NCI-H1417 (cell line): Measurements from ENCODE around the gene DOP1B.
"Not testable (repeated sequence)": the region's sequence is repeated elsewhere in the genome, so short reads cannot be mapped to it uniquely, and the experiment has no call there.

Experiments
- DNase-seq, 3 experiments: peaks; one replicate each; lab custom pipeline; 2025; lab: John Stamatoyannopoulos, UW

DOP1B gene

DNA sequence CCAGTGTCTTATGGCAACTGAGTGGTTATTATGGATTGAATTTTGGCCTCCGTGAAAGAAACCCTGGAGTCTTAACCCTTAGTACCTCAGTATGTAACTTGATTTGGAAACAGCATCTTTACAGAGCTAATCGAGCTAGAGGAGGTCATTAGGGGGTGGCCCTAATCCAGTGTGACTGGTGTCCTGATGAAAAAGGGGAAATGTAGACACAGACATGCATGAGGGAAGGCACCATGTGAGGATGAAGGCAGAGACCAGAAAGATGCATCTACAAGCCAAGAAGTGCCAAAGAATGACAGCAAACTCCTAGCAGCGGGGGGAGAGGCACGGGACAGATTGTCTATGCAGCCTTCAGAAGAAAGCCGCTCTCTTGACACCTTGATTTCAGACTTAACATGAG, 14.7 kb downstream of the DOP1B start:
- no peak for DNase-seq

DNA sequence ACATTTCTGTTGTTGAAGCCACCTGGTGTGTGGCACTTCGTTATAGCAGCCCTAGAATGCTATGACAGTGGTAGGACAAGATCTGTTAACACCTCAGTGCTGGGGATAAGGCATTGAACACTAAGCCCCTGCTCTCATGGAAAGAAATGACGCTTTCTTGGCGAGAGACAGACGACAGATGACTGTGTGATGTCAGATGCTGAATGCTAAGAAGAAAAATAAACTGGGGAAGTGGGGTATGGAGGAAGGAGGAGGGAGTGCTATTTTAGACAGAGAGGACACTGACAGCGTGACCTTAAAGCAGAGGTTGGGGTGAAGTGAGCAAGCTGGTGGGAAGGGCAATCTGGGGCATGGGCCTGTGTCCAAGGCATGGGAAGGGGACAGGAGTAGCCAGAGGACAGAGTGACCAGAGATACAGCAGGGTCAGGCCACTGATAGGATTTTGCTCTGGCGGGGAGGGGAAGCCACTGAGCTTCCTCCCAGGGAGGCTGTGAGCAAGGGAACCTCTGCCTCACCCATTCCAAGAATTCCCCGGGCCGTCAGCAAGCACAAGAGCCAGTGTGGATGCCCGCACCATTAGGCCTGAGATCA, 15.2 kb downstream of the DOP1B start:
- no peak for DNase-seq

DNA sequence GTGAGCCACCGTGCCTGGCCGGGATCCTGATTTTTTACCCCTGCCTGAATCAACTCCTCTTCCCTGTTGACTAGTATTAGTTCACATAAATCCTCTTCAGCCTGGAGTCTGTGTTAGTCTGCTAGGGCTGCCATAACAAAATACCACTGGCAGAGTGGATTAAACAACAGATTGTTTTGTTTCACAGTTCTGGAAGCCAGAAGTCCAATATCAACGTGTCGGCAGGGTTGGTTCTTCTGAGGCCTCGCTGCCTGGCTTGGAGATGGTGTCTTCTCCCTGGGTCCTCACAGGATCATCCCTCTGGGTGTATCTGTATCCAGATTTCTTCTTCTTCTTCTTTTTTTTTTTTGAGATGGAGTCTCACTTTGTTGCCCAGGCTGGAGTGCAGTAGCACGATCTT, 18.2 kb downstream of the DOP1B start:
- DNase-seq: no peak

DNA sequence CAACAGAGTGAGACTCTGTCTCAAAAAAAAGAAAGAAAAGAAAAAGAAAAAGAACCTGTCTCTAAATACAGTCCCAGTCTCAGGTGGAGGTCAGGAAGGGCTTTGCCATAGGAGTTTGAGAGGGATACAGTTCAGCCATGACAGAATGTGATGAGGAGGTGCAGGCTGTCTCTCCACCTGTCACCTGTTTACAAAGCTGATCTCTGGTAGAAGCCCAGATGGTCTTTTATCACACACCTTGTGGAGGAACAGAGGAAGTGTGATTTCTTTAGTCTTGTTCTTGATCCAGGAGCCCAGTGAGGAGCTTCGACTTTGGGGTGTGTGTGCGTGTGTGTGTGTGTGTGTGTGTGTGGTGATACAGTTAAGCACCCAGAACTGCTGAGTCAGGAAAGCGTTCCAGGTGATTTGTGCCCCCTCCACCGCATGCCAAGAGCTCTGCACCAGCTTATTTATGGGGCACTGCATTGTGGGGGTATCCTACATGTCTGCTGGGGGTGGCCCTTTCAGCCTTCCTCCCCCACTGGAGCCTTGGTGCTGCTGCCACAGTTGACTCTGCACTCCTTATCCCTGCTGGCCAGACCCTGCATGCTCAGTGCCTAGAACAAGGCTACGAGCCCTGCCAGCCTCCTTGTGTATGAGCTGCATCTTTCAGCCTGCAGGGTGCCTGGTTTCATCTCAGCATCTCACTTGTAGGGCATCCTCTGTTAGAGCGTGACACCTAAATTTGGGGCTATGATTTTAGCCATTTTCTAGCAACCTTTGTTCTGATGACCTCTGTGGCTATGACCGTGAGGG, 19.3 kb downstream of the DOP1B start:
- DNase-seq: peak in 1 of 3 experiments; percentile 15

DNA sequence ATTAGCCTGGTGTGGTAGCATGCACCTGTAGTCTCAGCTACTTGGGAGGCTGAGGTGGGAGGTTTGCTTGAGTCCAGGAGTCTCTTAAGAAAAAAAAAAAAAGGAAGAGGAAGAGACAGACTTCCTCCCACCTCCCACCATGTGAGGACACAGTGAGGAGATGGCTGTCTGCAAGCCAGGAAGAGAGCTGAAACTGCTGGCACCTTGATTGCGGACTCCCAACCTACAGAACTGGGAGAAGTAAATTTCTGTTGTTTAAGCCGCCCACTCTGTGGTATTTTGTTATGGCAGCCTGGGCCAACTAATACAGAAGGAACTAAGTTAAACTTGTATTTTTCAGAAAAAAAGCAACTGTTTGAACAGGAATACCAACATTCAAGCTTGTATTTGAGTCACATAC, 21.7 kb downstream of the DOP1B start:
- DNase-seq: no peak

DNA sequence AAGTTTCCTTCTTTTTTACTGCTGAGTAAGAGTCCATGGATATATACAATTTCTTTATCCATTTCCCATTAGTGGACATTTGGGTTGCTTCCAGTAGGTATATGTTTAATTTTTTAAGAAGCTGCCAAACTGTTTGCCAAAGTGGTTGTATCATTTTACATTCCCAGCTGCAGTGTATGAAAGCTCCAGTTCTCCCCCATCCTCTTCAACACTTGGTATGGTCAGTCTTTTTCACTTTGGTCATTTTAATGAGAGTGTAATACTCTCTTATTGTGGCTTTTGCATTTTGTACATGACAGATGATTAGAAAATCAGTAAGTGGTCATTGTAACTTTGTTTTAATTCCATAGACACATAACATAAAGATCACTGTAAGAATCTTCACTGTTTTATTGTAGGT, 22.5 kb downstream of the DOP1B start:
- no peak for DNase-seq

DNA sequence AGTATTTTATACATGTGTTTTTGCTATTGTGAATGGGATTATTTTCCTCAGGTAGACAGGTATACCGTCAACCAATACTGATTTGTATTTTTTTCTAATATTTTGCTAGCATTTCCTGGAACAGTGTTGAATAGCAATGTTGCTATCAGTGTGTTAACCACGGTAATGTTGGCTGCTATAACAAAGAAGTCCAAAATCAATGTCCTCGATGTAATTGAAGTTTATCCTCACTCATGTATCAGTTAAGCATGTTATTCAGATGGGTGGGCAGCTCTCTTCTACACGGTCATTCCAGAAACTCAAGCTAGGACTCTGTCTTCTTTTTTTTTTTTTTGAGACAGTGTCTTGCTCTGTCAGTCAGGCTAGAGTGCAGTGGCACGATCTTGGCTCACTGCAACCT, 24.3 kb downstream of the DOP1B start:
- no peak for DNase-seq

DNA sequence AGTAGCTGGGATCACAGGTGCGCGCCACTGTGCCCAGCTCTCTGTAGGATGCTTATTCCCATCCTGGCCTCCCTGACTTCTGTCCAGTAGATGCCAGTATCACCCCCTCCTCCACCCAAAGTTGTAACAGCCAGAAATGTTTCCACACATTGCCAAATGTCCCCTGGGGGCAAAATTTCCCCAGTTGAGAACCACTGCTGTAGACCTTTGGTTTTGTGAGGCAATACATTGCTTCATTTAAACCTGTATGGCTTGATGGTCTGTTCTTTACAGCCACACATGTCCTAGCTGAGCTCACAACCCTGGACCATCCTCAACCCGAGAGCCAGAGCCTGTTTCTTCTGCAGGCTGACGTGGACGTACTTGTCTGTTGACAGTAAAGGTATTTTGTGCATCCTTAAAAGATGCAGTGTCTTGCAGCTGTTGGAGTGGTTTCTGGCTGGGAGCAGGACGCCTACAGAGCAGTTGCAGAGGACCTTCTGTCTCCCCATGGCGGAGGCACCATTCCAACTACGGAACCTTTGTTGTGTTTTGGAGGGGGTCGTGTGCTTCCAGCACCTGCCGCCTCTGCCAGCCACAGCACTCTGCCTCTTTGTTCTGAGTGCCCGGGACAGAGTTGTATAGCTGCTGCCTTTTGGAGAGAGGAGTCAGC, 26.6 kb downstream of the DOP1B start:
- no peak for DNase-seq

DNA sequence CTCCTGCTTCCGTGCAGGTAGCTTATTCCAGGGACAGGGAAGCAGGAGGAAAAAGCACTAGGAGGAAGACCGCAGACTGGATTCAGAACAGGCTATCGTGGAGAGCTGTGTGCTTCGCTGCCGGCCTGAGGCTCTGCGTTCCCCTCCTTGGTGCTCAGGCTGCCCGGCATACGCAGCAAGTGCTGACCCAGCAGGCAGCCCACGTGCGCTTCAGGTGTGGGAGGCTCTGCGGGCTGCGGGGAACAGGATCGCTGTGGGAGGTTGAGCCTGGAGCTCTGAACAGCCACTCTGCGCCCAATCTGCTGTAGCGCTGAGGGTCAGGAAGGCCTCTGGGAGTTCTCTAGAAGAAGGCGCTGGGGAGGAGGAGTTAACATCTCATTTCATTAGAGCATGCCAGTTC, 27.9 kb downstream of the DOP1B start:
- DNase-seq: no peak

DNA sequence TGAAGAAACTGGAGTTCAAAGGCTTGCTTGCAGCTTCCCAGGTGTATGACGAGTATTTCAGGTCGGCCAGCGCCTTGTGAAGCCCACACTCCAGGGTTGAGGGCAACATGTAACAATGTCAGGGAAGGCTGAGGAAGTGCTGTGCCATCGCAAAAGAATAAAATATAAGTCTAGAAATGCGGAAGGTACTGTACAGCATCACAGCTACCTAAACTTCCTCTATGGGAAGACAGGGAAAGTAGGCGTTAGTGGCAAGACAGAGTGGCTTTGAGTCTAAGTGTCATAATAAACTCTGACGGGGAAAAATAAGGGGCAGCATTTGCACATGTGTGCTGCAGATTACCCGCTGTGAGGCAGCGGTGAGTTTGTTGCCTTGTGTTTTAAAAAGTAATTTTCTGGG, 28.9 kb downstream of the DOP1B start:
- no peak for DNase-seq

DNA sequence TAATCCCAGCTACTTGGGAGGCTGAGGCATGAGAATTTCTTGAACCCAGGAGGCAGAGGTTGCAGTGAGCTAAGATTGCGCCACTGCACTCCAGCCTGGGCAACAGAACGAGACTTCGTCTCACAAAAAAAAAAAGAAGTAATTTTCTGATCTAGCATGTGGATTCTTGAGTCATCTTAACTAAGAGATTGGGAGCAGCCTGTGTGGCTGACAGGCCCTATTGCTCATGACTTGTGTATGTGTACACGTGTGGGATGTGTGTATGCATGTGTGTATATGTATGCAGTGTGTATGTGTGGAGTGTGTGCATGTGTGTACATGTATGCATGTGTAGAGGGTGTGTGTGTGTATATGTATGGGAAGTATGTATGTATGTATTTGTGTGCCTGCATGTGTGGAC, 29.5 kb downstream of the DOP1B start:
- no peak for DNase-seq

DNA sequence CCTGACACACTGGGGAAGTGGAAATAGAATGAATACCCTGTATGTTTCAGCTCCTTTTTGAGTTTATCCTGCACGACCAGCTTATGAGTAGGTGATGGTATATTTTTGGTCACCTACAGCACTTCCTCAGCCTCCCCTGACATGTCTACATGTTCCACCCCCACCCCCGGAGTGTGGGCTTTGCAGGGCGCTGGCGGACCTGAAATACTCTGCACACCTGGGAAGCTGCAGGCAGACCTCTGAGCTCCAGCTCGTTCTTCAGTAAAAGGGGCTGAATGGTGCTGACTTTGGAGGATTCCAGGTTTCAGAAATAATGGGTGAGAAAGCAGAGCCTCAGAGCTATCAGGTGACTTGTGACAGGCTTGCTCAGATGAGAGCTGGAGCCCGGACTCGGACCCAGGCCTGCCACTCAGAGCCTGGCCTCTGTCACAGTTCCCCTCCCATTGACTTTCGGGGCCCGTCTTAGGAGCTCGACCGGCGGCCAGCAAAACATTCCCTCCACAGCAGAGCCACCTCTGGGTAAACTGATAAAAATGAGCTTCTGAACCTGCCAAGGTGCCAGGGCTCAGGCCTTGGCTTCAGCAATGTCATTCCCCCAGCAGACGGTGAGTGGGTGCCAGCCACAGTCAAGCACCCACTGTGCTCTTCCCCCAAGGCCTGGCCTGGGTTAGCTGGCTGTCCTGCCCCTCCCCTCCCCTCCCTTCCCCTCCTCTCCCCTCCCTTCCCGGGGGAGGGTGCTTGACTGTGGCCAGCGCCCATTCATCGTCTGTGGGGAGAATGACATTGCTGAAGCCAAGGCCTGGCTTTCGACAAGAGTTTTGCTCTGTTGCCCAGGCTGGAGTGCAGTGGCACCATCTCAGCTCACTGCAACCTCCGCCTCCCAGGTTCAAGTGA, 30.1 kb downstream of the DOP1B start:
- DNase-seq: no peak

DNA sequence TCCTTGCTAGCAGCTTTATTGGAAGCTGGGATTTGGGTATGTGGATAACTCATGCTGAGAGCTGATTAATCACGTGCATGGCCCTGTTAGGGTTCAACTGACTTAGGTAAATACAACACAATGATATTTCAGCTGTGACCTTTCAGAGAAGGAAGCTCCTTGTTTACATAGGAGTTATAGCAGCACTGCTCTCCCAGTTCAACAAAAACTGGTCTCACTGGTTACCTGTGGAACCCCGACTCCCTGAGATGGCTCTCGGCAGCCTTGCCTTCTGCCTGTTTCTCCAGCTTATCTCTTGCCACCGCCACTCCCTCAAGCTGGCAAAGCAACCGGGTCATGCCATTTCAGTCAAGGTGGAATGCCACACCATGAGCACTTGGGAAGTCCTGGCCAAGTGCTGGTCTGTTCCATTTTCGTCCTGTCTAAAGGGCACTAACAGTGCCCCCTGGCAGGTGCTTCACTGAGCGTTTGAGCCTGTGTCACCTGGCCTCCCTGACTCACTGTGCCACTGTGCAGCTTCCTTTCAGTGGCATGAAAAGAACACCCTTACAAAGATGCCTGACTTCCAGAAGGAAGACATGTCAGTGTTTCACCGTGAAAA, 31.6 kb downstream of the DOP1B start:
- DNase-seq: peak in 2 of 3 experiments; percentile 78 to 93

DNA sequence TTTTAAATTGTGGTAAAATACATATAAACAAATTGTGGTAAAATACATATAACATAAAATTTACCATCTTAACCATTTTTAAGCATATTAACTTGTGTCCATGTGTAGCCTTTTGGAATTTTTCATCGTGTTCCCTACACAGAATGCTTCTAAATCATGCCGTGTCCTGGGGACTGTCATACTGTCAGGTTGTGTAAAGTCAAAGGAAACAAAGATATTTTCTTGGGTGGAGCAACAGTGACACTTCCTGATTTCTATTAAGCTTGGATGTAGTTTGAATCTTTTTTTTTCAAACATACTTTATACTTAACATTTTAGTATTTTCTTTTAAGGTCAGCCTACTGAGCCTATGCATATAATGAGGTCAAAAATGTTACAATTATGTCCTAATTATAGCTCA, 32.3 kb downstream of the DOP1B start:
- DNase-seq: no peak

DNA sequence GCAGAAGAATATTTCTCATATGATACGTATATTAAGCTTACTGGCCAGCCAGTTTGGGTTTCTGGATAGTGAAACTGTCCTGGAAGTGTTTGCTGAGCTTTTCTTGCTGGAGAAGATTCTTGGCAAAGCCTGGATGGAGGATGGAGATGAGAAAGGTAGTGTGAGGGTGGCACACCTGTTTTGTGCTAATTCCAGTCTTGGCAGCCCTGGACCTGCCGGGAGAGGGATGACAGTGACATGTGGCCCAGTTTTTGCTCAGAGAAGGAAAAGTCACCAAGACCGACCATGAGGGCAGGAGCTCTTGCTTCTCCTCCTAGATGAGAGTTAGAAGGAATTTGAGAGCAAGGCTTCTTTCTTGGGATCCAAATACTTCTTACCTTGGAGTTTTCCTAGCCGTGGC, 34.1 kb downstream of the DOP1B start:
- DNase-seq: no peak

DNA sequence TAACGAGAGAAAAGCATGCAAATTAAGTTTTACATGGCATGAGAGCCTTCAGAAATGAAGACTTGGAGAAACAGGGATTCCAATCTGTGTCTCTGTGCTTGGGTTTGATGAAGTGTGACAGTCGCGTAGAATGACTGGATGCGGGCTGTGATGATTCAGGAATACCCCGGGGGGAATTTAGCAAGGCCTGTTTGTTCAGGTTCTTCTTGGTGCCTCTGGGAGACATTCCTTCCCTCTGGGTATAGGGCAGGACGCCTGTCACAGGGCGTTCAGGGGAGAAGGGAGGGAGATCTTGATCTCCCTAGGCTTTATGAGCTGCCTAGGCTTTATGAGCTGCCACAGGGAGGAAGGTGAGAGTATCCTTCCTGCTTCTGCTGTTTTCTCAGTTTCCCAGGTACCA, 36.6 kb downstream of the DOP1B start:
- DNase-seq: no peak

DNA sequence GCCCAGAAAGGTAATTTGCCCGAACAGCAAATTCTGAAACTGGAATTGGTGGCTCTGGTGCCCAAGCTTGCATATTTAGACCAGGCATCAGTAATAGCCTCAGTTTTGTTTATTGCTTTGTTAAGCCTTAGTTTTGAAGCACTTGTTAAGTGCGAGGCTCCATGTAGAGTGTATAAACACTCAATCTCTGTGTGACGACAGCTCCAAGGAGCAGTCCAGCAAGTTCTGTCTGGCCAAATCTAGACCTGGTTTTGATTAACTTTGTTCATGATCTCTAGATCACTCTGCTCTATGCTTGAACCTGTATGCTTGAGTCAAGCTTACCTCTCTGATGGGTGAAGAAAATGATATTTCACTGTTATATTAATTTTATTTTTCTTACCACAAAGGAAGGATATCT, 37.4 kb downstream of the DOP1B start:
- peak in 1 of 3 experiments; percentile 68 for DNase-seq

DNA sequence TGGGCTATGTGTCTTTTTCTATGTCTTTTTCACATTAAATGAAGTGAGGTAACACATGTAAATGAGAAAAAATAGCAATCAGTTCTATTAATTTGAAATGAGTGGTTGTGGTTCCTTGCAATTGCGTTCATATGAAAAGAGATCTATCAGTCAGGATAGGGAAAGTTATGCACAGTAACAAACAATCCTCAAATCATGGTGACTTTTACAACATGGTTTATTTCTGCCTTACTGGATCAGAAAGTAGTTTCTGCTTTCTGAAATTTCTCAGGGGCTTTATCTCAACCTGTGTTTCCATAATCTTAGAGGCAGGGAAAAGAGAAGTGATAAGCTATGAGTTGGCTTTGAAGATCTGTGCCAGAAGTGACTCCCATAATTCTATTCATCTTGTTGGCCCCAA, 39.0 kb downstream of the DOP1B start:
- no peak for DNase-seq

DNA sequence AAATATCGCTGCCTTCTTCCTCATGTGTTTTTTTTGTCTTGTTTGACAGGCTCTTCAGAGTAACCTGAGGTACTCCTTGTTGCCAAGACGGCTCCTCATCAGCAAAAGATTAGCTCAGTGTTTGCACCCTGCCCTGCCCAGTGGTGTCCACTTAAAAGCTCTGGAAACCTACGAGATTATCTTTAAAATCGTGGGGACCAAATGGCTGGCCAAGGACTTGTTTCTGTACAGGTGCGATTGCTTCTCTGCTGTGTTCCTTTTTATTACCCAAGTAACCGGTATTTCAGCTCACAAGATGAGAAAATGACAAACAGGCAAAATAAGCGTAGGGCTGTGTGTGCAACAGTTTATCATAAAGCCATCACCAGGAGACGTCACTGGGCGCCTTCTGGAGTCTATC, 42.4 kb downstream of the DOP1B start:
- DNase-seq: no peak

DNA sequence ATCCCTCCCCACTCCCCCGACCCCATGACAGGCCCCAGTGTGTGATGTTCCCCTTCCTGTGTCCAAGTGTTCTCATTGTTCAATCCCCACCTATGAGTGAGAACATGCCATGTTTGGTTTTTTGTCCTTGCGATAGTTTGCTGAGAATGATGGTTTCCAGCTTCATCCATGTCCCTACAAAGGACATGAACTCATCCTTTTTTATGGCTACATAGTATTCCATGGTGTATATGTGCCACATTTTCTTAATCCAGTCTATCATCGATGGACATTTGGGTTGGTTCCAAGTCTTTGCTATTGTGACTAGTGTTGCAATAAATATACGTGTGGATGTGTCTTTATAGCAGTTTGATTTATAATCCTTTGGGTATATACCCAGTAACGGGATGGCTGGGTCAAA, 43.0 kb downstream of the DOP1B start:
- not testable (repeated sequence) for DNase-seq

DNA sequence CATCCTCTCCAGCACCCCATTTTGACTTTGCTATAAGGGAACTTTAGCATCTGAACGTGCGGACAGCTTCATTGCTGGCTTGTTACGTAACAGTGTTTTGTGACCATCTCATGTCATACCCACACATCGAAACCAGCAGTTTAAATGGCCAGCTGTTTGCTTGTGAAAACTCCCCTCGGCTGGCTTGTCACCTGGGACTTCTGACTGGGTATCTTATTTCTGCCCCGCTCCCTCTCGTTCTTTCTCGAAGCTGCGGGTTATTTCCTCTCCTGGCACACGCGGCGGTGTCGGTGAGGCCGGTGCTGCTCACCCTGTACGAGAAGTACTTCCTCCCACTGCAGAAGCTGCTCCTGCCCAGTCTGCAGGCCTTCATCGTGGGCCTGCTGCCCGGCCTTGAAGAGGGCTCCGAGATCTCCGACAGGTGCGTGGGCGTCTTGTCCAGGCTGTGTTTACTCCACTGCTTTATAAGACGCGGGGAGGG, 43.5 kb downstream of the DOP1B start:
- DNase-seq: no peak
